ENCODE data around the gene IL3.

Gene IL3

GRCh38 chr5:132099076-132099748 lies 38.8 kb downstream of the IL3 start:
- no peak for TF ChIP-seq CTCF (IDR thresholded peaks at IDR 0.05; ENCODE audit: low read length, missing control alignments)
- no peak overlapping the region for H3K4me3 ChIP-seq (replicated peaks; ENCODE audit: low read depth, low read length)
- DNase-seq (ENCODE audit: low read depth): no peak

- TF ChIP-seq CTCF (IDR thresholded peaks at IDR 0.05; ENCODE audit: low read length, missing control alignments): no peak
- no peak overlapping the region for H3K4me3 ChIP-seq (replicated peaks; ENCODE audit: low read depth, low read length)
- no peak for DNase-seq (ENCODE audit: low read depth)
Measured at GRCh38 chr5:132099905-132100304, 39.5 kb downstream of the IL3 start.

- no peak for TF ChIP-seq CTCF (IDR thresholded peaks at IDR 0.05; ENCODE audit: low read length, missing control alignments)
- DNase-seq (ENCODE audit: low read depth): no peak
- H3K4me3 ChIP-seq (replicated peaks; ENCODE audit: low read depth, low read length): no peak overlapping the region
Measured at GRCh38 chr5:132100672-132101261, 40.3 kb downstream of the IL3 start.

- no peak for DNase-seq (ENCODE audit: low read depth)
- no peak overlapping the region for H3K4me3 ChIP-seq (replicated peaks; ENCODE audit: low read depth, low read length)
- no peak for TF ChIP-seq CTCF (IDR thresholded peaks at IDR 0.05; ENCODE audit: low read length, missing control alignments)
Measured at GRCh38 chr5:132101385-132101880, 41.0 kb downstream of the IL3 start.

- H3K4me3 ChIP-seq (replicated peaks; ENCODE audit: low read depth, low read length): no peak overlapping the region
- DNase-seq (ENCODE audit: low read depth): no peak
- no peak for TF ChIP-seq CTCF (IDR thresholded peaks at IDR 0.05; ENCODE audit: low read length, missing control alignments)
Measured at GRCh38 chr5:132102101-132102701, 41.7 kb downstream of the IL3 start.

GRCh38 chr5:132102944-132103331 lies 42.5 kb downstream of the IL3 start:
- DNase-seq (ENCODE audit: low read depth): no peak
- TF ChIP-seq CTCF (IDR thresholded peaks at IDR 0.05; ENCODE audit: low read length, missing control alignments): no peak
- H3K4me3 ChIP-seq (replicated peaks; ENCODE audit: low read depth, low read length): no peak overlapping the region

Measured in fibroblast of pulmonary artery (primary cell).